NCI-H146 treated with DMSO at 0.1 percent for 48 hours (cell line): ENCODE data around the gene PEPD.

Experiments
- DNase-seq: peaks from one replicate; lab custom pipeline; 2025; ENCODE audit not compliant: unreplicated experiment; lab: John Stamatoyannopoulos, UW

The PEPD gene

GRCh38 chr19:33546656-33547055 lies 25.1 kb upstream of the PEPD start:
- no peak for DNase-seq

- no peak for DNase-seq
These were observed 23.8 kb upstream of the PEPD start for GRCh38 chr19:33545217-33545981.

- DNase-seq, result no peak
These were observed 13.6 kb upstream of the PEPD start for GRCh38 chr19:33535226-33535625.

- no peak for DNase-seq
These were observed 11.4 kb upstream of the PEPD start for GRCh38 chr19:33532859-33533460.

- DNase-seq, result no peak
These were observed 9.3 kb upstream of the PEPD start for GRCh38 chr19:33530842-33531241.

GRCh38 chr19:33530296-33530695 lies 8.7 kb upstream of the PEPD start:
- DNase-seq, result no peak

- DNase-seq, result no peak
These were observed 7.6 kb upstream of the PEPD start for GRCh38 chr19:33529094-33529676.

GRCh38 chr19:33528404-33528803 lies 6.8 kb upstream of the PEPD start:
- no peak for DNase-seq

- DNase-seq, result no peak
These were observed 5.5 kb upstream of the PEPD start for GRCh38 chr19:33527125-33527524.

GRCh38 chr19:33524024-33524664 lies 2.6 kb upstream of the PEPD start:
- no peak for DNase-seq

GRCh38 chr19:33523167-33523566 lies 1.6 kb upstream of the PEPD start:
- DNase-seq, result no peak

- no peak for DNase-seq
These were observed 726 bp upstream of the PEPD start for GRCh38 chr19:33522371-33522662.

GRCh38 chr19:33520844-33521479 lies 629 bp downstream of the PEPD start:
- no peak for DNase-seq

- no peak for DNase-seq
These were observed 1.4 kb downstream of the PEPD start for GRCh38 chr19:33520048-33520643.

GRCh38 chr19:33519416-33519815 lies 2.2 kb downstream of the PEPD start:
- no peak for DNase-seq

- no peak for DNase-seq
These were observed 3.0 kb downstream of the PEPD start for GRCh38 chr19:33518541-33518940.

- no peak for DNase-seq
These were observed 3.7 kb downstream of the PEPD start for GRCh38 chr19:33517922-33518321.

- no peak for DNase-seq
These were observed 5.7 kb downstream of the PEPD start for GRCh38 chr19:33515921-33516320.

- DNase-seq, result no peak
These were observed 6.6 kb downstream of the PEPD start for GRCh38 chr19:33514885-33515551.

- no peak for DNase-seq
These were observed 8.2 kb downstream of the PEPD start for GRCh38 chr19:33513424-33513823.
